HG03097 (cell line): ENCODE results near the gene AHRR.
"Not testable (repeated sequence)": the region's sequence is repeated elsewhere in the genome, so short reads cannot be mapped to it uniquely, and the experiment has no call there.

ENCODE experiments used
- ATAC-seq: cut with Tn5 transposase; IDR thresholded peaks from one replicate; pipeline ENCODE4 v1.9.1; 2021; ENCODE audit not compliant: unreplicated experiment, low FRiP score

AHRR gene

DNA sequence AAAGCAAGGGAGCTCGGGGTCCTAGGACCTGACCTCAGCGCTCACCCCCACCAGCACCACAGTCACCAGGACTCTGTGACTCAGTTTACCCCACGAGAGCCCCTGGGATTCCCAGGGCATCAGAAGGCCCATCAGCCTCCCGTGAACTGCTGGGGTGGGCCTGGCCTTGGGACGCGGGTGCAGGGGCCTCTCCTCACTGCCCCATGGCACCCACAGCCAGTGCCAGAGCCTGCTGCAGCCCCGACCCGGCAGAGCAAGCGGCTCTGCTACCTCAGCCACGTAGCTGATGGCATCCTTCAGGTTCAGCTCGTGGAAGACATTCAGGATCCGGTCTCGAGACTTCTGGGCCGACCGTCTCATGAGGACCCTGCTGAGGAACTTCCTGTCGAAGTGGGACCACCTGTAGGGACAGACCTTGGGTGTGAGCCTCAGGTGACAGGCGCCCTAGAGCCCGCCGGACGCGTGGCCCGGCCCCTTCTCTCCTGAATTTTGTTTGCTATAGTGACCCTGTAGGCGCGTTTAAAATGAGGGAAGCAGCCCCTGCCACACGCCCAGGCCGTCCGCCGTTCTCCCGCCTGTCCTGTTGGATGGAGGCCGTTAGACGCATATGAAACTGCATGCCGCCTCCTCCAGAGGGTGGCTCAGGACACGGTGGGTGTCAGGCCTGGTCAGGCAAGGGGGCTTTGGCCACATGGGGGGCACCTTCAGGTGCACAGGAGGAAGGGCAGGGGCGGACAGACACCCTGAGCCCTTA lies 158.2 kb downstream of the AHRR start:
- no peak for ATAC-seq

DNA sequence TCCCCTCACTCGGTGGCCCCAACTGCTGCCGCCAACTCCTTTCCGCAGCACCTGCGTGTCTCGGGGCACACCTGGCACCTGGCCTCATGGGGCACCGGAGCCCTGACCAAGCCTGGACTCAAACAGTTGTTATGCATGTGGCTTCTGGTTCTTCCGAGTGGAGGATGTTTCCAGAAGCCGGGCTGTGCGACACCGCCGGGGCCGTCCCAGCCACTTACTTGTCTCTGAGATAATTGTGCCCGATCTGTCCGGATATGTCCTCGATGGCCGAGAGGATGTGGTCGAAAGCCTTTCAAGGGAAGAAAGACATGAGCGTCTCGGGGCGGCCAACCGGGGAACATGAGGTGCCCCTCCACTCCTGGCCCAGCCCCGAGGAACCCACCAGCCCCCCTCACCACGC lies 159.8 kb downstream of the AHRR start:
- no peak for ATAC-seq

DNA sequence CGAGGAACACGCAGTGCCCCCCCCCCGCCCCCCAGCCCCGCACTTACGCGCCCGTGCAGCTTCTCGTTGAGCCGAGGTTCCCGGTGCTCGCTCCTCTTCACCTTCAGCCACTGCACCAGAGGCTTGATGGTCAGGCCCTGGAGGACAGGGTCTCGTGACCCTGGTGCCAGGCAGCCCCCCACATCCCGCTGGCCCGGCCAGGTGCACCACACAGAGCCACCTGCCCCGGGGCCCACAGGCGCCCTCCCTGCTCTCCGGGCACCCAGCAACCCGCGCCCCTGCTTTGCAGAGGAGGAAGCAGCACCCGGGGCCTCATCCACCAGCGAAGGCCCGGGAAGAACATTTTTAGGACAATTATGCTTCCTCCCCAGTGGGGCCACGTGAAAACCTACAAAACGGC lies 160.5 kb downstream of the AHRR start:
- ATAC-seq = no peak

DNA sequence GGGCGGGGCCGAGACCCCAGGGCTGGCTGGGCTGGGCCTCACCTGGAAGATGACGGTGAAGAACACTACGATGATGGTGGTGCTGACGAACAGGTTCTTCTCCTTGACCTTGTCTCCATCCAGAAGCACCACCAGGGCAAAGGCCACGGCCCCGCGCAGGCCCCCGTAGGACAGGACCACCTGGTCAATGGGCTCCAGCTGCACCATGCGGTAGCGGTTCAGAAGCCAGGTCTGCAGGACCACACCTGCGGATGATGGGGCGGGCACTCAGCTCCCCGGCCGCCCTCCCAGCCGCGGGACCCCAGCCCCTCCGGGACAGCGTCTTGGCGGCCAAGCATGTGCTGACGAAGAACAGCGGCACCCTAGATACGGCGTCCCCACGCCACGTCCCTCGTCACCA lies 161.0 kb downstream of the AHRR start:
- ATAC-seq = no peak

DNA sequence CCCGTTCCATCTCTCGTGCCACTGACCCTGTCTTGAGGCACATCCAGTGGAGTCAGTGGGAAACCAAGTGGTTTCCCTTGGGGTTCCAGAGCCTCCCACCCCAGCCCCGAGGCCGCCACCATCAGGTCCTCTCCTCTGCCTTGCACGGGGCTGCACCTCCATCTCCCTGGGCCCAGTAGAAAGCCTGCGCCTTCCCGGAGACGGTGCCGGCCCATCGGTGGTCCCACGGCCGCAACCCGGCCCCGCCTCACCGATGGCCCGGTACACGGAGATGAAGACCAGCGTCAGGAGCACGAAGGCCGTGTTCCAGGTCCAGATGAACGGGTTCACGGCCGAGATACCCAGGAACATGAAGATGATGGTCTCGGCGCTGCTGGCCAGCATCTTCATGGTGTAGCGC lies 161.5 kb downstream of the AHRR start:
- ATAC-seq = no peak

DNA sequence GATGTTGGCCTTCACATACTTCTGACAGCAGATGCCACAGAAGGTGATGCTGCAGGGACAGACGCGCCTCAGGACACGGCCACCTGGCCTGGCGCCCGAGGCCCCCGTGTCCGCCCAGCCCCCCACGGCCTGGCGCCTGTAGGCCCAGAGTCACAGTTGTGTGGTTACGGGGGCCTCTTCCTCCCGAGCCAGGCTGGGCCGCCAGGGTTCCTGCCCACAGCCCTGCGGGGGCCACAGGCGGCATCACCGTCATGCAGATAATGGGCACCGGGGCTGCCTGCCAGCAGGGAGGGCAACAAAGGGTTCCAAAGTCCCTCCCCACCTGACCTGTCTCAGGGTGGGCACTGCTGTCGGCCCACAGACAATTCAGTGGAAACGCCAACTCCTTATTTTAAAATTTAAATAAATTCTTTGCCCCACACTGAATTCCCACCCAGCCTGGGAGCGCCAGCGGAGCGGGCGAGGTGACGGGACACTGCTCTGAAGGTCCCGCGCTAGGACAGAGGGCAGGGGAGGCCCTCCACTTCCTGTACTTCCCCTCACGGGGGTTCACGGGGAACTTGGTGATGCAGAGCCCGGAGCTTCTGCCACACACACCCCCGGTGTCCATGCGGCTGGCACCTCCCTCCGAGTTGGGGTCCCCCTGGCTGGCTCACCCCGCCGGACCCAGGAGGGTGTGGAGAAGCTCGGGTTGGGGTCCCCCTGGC lies 162.1 kb downstream of the AHRR start:
- ATAC-seq = no peak

DNA sequence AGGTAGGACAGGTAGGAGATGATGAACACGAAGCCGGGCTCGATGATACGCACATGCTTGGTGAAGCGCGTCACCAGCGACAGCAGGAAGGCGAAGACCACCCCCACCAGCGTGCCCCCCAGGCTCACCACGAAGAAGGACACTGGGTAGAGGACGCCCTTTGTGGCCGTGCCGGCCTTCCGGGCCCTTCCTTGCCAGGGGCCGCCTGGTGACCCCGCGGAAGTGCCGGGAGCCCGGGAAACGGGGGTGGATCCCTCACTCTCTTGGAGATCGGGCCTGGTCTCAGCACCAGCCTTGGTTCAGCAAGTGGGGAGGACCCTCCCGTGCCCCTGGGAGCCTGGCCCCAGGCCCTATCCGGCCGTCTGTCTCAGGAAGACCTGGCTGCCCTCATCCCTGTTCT lies 163.0 kb downstream of the AHRR start:
- ATAC-seq = no peak

DNA sequence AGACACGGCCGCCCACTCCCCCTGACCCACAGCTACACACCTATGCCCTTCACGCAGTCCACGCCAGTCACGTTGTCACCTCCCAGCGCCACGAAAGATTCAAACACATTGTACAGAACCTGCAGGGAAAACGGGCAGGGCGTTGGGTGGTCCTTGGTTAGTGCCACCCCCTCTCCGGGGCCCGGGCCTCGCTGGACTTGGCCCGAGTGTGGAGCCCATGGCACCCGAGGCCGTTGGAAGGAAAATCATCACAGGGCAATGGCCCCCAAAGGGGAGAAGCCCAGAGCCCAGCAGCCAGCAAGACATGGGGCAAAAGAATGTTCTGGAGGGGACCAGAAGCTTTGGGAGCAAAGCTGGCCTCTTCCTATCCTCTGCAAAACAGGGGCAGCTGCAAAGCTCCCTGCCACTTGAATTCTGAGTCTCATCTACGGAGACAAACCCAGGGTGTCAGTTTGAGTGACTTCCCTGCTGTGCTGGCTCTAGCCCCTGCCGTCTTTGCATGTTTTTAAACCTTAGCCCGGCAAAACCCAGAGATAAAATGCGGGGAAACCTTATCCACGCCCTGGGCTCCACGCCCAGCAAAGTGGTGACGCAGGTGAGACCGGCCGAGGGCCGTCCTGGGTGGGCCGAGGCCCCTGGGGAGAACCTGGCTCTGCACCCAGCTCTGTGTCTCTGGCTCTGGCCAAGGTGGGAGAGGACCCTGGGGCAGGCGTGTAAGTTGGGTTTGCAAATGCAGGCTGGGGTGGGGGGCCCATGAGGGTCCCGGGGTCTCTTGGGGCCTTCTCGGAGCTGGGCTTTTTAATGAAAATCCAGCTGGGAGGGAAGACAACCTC lies 163.8 kb downstream of the AHRR start:
- no peak for ATAC-seq

DNA sequence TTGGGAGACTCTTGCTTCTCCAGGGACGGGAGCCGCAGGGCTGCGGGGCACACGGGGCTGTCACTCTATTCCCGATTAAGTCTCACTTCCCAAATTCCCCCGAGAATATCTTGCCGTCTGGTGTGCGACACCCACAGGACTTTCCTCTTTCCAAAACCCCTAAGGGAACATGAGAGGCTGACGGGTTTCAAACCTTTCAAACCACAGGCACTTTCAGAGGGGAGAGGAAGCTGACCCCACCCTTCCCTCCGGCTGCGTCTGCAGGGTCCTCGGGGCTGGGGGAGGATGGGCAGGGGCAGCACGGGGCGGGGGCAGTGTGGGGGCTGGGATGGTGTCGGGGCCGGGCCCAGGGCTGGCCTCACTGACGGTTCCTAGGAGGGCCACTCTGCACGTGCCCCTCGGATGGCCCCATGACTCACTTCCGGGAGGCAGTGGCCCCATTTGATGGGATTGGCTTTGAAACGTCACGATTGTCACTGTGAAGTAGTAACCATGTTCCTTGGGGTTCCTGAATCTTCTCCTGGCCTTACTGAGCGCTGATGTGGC lies 164.5 kb downstream of the AHRR start:
- ATAC-seq = no peak

DNA sequence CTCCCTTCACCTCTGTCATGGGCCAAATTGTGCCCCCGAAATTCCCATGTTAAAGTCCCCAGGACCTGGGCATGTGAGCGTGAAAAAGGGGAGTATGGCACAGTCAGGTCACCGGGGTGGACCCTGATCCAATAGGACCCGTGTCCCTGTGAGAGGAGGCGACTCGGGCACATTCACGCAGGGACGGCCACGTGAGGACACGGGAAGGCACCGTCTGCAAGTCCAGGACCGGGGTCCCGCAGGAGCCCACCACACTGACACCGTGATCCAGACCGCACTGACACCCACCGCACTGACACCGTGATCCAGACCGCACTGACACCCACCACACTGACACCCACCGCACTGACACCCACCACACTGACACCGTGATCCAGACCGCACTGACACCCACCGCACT lies 165.1 kb downstream of the AHRR start:
- ATAC-seq = not testable (repeated sequence)
